ENCODE data around the gene ADAMTS12.

Gene ADAMTS12

DNA sequence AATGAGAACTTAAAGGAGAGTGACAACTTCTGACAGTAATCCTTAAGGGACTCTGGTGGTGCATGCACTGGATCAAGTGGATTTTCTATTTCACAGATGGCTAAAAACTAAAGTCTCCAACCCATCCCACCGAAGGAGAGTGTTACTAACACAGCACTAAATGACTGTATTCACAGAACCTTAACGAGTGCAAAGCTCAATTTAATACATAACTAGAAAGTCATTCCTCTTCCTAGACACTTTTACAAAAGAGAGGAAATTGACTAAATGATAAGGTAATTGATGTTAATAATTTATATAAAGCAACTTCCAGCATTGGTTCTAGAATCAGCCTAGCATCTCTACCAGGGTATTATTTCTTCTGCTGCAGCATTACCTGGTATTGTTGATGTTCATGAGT, 189.8 kb downstream of the ADAMTS12 start:
- no peak for DNase-seq

DNA sequence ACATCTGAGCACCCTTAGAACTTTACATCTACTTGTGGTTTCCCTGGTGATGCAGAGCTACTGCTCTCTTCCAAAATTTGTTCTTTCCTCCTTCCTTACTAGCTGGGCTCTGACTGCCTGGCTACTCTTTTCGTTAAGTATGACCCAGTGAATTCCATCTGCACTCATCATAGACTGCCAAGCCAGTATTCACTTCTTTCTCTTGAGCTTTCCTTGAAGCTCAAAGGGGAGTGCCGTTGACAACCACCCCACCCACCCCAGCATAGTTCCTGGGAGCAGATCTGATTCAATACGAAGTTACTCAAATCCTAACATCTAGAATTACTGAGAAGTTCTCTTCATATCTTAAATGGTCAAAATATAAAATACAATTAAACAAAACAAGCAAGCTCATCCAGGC, 190.5 kb downstream of the ADAMTS12 start:
- no peak for DNase-seq

DNA sequence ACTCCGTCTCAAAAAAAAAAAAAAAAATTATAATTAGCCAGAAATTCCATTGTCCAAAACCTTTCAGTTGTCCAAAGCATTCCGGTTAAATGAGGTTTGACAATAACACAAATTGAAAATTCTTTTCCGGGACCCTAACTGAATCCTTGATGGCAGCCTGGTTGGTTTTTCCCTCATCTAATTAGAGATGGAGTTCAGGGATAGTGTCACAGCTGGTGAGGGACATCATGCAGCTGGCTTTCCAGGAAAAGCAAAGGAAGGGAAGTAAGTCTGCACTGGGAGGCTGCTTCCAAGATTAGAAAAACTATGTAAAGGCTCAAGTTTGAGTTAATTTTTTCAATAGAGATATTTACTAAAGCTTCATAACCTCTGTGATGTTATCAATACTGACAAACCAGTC, 195.4 kb downstream of the ADAMTS12 start:
- no peak for DNase-seq

DNA sequence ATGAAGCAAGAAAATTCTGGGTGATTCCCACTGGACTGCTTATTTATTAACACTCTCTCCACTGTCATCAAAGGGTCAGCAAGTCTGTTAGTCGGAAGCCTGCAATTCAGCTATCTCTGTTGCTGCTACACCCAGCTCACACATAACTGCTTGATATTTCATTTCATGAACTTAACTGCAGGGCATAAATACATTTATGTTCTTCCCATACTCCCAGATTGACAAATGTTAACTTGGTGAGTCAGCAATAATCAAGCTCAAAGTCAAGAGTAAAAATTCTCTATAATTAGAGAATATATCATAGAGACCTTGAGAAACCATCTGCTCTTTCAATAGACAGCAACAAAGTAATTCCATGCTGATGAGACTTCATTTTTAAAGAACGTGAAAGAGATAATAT, 198.8 kb downstream of the ADAMTS12 start:
- DNase-seq: no peak

DNA sequence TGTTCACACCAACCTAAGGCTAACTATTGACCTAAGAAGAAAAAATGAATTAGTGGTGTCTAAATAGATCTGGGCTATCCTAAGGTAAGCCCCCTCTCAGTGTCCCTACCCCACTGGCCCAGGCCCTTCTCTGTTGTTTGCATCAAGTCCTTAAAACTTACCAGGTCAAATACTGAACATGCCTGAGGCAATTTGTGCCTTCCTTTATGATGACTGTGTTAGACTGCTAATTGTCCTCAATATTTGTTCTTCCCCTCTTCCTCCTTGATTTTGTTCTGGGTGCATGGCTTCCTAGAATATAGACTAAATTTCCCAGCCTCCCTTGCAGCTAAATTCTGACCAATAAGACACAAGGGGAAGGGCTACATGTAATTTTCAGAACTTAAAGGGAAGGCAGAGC, 199.9 kb downstream of the ADAMTS12 start:
- DNase-seq: no peak

DNA sequence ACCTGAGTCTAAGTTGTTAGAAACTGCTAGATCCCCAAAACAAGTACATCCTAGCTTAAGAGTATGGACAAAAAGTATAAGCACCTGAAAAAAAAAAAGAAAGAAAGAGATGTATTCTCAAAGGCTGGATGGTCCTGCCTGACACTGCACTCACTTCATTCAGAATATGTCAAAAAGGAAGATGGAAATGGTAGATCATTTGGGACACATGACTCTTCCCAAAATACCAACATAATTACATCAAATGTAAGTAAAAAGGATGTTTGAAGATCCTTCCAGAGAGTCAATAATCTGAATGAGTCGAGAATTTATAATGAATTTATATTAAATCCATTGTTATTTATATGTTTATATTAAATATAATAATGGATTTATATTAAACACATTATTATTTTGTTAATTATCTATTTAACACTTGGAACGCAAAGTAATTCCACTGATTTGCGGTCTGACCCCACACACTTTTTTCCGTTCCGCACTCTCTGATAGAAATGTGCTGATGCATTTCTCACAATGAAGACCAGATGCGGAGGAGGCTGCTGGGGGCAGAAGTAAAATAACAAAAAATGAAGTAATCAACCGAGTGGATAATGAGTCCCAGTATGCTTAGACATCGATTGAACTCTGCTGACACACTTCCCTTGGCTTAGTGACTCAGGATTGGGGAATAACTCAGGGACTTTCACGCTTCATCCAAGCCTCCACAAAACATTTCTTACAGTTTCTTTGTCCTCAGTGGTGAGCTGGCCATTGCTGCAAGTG, 201.2 kb downstream of the ADAMTS12 start:
- no peak for DNase-seq

DNA sequence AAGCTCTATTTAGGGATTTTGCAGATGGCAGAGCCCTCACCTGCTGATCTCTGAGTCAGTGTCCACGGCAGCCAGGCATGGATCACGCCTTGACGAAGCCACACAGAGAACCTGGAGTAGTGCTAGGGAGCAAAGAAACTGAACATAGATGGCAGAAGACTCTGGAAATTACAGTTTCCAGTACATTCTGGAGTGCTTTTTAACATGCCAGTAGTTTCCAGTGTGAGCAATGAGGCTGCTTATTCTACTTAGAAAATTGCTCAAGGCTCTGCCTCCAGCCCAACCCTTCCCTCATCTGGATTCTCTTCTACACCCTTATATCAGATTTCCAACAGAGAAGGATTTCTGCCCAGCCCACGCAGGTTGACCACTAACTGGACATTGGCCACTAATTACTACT, 203.3 kb downstream of the ADAMTS12 start:
- no peak for DNase-seq

DNA sequence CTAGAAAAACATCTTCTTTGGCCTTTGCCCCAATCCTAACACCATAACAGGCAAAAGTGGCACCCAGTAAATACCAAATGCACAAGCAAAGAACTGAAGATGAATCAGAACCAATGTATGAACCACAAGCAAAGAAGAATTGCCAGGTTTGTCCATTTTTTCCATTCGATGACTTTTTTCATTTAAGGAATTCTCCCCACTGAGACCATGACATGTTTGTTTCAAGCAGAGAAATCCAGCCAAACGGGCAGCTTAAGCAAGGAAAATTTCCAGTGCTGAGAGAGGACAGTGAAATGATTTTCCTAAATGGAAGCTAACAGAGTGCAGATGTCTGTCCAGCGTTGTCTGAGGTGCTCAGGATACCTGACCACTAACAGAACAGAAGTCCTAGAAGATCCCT, 203.7 kb downstream of the ADAMTS12 start:
- DNase-seq: no peak

DNA sequence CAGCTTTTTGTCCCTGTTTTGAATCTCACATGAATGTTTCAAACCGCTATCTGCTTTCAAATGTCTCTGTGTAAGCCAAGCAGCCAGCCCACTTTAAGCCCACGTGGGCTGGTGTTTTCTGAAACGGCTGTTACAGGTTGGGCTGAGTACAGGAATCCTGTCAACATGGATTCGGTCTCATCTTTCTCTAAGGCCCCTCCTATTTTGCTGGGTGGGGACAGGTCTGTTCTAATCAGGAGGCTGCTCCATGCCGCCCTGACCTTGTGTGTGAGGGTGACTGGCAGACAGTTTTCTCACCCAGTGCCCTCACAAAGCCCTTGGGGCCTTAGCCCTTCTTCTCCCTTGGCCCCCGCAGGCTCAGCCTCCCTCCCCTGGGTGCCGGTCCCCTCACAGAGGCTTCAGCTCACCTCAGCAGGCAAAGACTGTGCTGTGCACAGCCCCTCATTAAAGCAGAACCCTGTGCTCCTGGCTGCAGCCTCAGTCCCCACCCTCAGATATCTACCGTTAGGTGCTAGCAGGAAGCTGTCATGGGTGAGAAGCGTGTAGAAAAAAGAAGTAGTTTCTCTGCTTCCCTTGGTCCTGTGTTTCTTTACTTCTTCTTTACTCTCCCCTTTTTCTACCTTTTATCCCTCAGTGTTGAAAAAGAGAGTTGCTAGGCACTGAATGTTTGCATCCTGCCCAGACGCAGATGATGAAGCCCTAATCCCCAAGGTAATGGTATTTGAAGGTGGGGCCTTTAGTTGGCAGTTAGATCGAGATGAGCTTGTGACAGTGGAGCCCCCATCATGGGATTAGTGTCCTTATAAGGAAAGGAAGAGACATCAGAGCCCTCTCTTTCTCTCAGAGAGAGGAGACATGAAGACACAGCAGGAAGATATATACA, 205.7 kb downstream of the ADAMTS12 start:
- no peak for DNase-seq

DNA sequence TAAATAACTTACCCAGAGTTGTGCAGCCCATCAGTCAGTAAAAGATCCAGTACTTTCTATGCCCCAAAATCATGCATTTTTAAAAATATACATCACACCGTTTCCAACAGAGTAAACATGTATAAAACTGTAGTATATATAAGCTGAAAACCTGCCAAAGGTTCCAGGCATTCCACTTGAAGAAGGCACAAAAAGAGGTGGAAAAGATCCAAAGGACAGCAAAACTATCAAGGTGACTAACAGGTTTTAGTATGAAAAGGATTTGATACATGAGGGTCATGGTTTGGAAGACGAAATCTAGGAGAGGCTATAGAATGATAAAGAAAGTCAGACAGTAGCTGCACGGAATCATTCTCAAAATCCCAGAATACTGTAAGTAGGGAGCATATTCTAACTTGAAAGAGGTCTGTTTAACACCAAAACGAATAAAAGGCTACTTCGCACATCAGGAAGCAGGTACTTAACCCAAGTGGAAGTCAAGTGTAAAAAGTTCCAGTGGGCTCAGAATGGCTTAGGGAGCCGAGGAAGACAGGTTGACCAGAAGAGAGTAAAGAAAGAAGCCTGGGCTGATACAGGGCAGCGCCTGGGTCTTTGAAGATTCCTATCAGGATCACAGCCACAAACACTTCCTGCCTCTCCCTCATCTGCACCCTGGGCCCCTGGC, 207.2 kb downstream of the ADAMTS12 start:
- no peak for DNase-seq

DNA sequence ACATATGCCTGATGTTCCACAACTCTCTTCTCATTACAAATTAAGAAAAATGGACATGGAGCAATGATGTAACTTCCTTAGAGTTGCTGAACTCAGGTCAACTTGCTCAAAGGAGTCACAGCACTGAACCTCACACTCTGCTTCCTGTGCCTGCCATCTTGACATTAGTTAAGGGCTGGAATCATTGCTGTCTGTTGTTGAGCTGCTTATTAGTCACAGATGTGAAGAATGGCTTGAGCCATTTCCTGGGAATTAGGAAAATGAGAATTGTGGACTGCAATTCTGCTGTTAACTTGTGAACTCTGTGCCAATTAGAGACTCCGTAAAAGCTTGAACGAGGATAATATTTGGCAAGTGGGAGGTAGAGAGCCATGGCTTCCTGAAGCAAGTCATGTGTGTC, 212.0 kb downstream of the ADAMTS12 start:
- no peak for DNase-seq

DNA sequence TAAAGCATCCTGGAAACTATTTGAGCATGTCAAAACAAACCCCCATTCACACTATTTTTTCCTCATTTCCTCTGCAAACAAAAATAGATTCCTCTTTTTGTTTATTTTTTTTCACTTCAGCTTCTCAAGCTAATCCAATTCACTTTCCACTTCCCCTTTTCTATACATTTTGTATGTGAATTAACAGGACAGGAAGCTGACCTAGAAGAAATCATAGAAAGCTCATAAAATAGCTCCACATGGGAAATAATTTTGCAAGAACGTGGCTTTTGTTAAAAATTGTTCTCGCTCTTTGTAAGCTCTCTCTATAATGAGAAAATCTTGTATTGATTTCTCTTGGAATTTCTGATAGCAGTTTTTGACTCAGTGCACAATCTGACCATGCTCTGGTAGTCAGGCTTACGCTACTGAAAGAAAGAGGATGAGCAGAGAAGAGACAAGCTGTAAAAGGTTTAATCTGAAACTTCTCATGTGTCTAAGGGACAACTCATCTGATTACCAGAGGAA, 215.8 kb downstream of the ADAMTS12 start:
- peak; percentile 45 for DNase-seq

DNA sequence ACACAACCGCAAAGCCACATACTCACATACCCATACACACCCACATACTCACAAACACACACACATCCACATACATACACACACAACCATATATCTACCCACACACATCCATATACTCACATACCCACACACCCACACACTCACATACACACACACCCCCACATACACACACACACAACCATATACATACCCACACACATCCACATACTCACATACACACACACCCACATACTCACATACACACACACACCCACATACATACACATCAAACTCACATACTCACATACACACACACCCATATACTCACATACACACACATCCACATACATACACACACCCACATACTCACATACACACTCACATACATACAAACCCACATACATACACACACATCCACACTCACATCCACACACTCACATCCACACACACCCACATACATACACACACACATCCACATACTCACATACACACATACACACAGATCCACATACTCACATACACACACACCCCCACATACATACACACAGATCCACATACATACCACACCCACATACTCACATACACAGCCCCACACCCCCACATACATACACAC, 220.0 kb downstream of the ADAMTS12 start:
- DNase-seq: no peak

DNA sequence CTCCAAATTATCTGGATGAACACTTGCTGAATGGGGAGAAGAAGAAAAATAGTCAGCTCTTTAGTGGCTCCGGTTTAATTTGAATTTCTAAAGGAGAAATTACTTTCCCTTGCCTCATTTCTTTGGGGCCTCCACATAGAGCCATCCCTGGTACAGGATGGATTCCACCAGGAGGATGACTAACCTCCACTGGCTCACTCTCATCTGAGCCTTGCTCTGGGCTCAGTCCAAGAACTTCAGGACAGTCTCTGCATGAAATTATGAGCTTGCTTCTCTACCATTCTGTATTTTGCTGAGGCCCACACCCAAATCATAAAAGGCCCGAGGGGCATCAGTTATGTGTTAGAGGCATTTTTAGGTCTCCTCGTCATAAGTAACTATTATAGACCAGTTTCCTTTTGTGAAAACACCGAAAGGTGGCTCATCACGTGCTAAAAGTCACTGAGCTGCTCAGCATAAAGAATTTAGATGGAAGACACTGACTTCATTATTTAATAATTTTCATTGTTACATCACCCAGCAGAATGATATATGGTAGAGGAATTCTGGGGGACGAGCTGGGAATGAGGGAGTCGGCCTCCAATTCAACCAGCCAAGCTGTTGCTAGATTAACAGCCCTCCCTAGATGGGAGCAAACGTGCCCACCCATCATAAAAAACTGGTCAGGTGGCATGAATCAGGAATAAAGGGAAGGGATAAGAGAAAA, 228.9 kb downstream of the ADAMTS12 start:
- no peak for DNase-seq

DNA sequence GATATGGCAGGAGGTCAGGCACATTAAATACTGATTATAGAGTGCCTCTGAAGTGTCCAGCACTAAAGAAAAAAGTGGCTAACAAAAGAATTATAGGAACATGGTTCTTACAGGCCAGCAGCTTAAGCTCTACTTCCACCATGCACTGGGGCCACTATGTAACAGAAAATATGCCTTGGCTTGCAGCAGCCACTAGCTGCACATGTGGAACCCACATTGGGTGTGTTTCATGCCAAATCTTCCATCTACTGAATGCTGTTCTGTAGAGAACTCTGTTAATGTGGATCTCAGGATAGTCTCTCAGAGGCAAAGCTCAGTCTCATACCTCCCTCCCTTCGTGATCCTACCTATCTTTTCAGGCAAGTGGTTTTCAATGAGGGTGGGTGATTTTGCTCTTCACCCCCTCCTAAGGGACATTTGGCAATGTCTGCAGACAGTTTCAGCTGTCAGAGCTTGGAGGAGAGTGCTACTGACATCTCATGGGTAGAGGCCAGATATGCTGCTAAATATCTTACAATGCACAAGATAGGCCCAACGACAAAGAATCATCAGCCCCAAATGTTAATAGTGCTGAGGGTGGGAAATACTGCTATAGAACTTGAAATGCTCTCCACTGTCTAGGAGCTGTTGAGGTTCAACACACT, 232.1 kb downstream of the ADAMTS12 start:
- DNase-seq: no peak

DNA sequence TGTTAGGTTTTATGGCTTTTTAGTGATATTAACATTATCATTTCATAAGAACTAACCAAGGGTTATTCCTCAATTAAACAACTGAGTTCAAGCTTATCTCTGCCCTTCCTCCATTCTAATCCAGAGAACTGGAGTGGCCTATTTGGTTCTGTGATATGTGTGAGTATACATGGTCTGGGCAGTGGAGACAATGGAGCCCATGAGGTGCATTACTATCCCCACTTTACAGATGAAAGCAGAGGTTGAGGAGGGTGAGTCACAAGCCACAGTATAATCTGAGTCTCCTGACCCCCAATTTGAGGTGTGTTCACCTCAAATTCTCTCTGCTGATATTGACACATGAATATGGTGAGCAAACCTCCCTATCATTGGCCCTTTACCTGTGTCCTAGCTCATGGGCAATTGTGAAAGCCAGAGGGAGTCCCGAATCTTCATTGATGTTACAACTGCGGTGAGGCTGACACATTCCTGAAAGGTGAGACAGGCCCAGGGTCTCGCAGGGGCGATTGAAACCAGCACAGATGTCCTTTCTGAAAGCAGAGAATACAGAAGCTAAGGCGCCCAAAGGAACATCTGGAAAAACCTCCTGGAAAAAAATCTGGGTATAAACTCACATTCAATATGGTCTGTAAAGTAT, 233.9 kb downstream of the ADAMTS12 start:
- no peak for DNase-seq

DNA sequence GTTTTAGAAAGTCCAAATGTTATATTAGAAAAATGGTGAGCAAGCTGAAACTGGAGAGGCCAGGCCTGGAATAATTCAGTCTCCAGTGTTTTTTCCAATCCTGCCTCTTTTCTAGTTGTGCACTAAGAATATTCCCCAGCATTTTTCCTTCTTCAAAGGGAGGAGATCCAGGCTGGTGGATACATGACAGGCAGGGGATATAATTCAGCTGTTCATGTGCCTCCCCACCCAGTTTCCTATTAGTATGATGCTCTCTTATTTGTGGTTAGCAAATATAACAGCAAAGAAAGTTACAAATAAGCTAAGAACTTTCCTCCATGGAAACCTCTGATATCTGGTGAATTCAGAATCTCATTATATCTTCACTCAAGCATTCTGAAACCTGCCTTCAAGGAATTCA, 234.6 kb downstream of the ADAMTS12 start:
- no peak for DNase-seq

DNA sequence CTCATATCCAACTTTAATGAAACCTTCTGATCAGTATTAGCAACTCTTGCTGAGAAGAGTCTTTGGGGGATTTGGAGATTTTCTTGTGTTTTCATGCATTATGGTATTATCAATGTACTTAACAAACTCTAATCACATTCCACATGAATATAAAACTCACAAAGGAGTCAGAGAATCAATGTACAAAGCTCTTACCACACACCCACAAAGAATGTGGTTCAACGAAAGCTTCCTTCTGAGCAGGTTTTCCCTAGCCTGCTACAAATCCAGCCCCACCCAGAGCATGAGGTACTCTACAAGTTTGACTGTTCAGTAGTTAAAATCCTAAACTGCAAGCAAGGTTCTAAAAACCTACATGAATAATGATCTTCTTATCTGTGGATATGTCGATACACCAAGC, 240.9 kb downstream of the ADAMTS12 start:
- DNase-seq: no peak

DNA sequence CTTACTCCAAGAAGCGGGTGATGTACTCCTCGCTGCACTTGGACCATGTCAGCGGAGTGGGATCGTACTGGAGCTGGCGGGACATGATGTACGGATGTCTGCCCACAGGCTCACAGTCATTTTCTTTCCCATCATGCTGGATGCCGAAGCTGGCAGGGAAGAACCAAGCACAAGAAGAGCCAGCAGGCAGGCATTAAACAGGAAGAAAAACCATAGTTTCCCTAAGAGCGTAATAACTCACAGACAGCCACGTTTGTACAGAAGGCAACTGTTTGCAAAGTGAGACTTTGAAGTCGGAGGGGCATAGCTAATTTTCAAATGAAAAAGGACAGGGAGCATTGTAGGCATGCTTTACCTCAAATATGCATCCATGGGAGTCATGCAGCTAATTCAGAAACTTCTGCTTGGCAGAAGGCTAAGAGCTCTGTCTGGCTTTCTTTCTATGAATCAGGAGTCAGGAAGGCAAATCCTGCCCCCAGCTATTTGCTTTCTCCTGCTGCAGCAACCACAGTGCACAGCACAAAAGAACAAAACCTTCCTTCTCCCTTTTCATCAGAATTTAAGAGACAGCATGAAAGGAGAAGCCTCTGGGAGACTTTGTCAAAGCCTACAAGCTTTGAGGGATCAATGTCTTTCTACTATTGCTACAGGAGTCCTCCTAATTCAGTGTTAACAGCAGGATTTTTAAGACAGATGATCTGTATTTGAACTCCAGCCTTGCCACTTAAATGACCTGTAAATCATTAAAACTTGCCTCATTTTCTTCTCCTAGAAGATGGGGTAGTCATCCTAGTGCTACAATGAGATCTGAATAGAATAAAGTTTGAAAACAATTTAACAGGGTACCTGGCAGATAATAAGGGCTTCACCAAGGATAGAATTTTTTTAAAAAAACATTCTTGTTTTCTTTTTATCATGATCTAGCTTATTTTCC, 242.0 kb downstream of the ADAMTS12 start:
- DNase-seq: no peak

Measured in suppressor macrophage treated with lipopolysaccharide for 4 hours (primary cell).